Loucy (cell line): ENCODE measurements around the gene HECTD3.

ENCODE experiments used
- H2AFZ ChIP-seq: fragments of 200-600 bp; sonication (generic); 2 replicates; pipeline ENCODE4 v1.6.0; 2016; ENCODE audit warnings: antibody characterized with exemption, mild to moderate bottlenecking, low read length, moderate library complexity
- H3F3A ChIP-seq: fragments of 200-600 bp; 2 replicates; pipeline ENCODE4 v1.6.0; 2016; ENCODE audit warnings: antibody characterized with exemption, low read depth, mild to moderate bottlenecking
- H3K27me3 ChIP-seq: fragments of 200-600 bp; sonication (generic); 2 replicates; pipeline ENCODE4 v1.6.1; 2014; ENCODE audit warnings: low read length, mild to moderate bottlenecking; ENCODE audit not compliant: insufficient read depth, poor library complexity, severe bottlenecking
- H3K36me3 ChIP-seq: fragments of 200-600 bp; sonication (generic); 2 replicates; pipeline ENCODE4 v1.6.1; 2016; ENCODE audit warnings: low read length; ENCODE audit not compliant: insufficient read depth
- H3K4me1 ChIP-seq: fragments of 200-600 bp; sonication (generic); 2 replicates; pipeline ENCODE4 v1.5.1; 2014; ENCODE audit warnings: low read length, mild to moderate bottlenecking; ENCODE audit not compliant: insufficient read depth, poor library complexity, severe bottlenecking
- H3K4me2 ChIP-seq: fragments of 200-600 bp; sonication (generic); 2 replicates; pipeline ENCODE4 v1.6.0; 2014; ENCODE audit warnings: antibody characterized with exemption, low read length, low read depth, mild to moderate bottlenecking; ENCODE audit not compliant: poor library complexity, severe bottlenecking
- H3K4me3 ChIP-seq: fragments of 200-600 bp; sonication (generic); 2 replicates; pipeline ENCODE4 v1.5.1; 2014; ENCODE audit warnings: low read length, mild to moderate bottlenecking, mixed read lengths; ENCODE audit not compliant: poor library complexity, severe bottlenecking
- H3K79me2 ChIP-seq: fragments of 200-600 bp; sonication (generic); 2 replicates; pipeline ENCODE4 v1.6.1; 2014; ENCODE audit warnings: low read length; ENCODE audit not compliant: insufficient read depth
- H3K9ac ChIP-seq: fragments of 200-600 bp; sonication (generic); 2 replicates; pipeline ENCODE4 v1.6.0; 2014; ENCODE audit warnings: mild to moderate bottlenecking, low read depth, low read length, moderate library complexity; ENCODE audit not compliant: poor library complexity, severe bottlenecking
- H3K9me2 ChIP-seq: fragments of 200-600 bp; sonication (generic); replicated peaks from 2 replicates; pipeline ENCODE4 v1.6.1; 2016; ENCODE audit warnings: low read depth, low read length, mixed read lengths
- H3K9me3 ChIP-seq: fragments of 200-600 bp; sonication (generic); 2 replicates; pipeline ENCODE4 v1.6.1; 2014; ENCODE audit warnings: mild to moderate bottlenecking, antibody characterized with exemption, low read length, low read depth; ENCODE audit not compliant: insufficient read depth
- H4K20me1 ChIP-seq: fragments of 200-600 bp; sonication (generic); 2 replicates; pipeline ENCODE4 v1.6.0; 2014; ENCODE audit warnings: antibody characterized with exemption, low read length, mild to moderate bottlenecking; ENCODE audit not compliant: insufficient read depth, poor library complexity, severe bottlenecking
- CTCF ChIP-seq: fragments of 200-600 bp; sonication (generic); conservative IDR thresholded peaks from 2 replicates; pipeline ENCODE4 v1.5.1; 2014; ENCODE audit warnings: mild to moderate bottlenecking, antibody characterized with exemption, low read length
- EZH2phosphoT487 ChIP-seq: fragments of 200-600 bp; IDR thresholded peaks from 2 replicates; pipeline ENCODE4 v1.6.1; 2018; ENCODE audit warnings: antibody characterized with exemption, mild to moderate bottlenecking, moderate library complexity, borderline replicate concordance

The HECTD3 gene

DNA sequence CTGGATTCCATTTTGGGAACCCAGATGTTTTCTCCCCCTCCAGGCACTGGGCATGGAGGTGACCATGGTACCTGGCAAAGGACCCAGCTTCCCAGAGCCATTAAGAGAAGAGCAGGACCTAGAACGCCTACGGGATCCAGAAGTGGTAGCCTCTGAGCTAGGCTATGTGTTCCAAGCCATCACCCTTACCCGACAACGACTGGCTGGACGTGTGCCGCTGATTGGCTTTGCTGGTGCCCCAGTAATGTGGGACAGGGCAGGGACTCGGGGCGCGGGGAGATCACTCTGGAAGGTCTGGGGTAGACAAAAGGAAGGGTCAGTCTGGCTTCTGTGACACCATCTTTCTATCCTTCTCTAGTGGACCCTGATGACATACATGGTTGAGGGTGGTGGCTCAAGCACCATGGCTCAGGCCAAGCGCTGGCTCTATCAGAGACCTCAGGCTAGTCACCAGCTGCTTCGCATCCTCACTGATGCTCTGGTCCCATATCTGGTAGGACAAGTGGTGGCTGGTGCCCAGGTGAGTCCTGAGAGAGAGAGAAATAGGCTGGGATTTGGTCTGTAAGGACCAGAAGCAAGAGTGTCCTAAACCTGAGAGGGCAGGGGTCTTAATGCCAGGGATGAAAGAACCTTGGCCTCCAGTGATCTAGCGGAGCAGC lies 2.6 kb upstream of the HECTD3 start:
- H3K4me2 ChIP-seq = peak overlapping the region; percentile 98
- no peaks in the 10 kb centered on the region for H3K27me3 ChIP-seq
- H3K4me1 ChIP-seq = peaks cover 33% of the 10 kb centered on the region
- H4K20me1 ChIP-seq = no peaks in the 10 kb centered on the region
- H3F3A ChIP-seq = no peaks in the 10 kb centered on the region
- no peaks in the 10 kb centered on the region for H3K9me2 ChIP-seq
- no peaks in the 10 kb centered on the region for H3K9me3 ChIP-seq
- peak overlapping the region; percentile 79 for H3K9ac ChIP-seq
- H3K79me2 ChIP-seq = peaks cover 12% of the 10 kb centered on the region
- TF ChIP-seq CTCF (no peak), EZH2phosphoT487 (no peak)
- H2AFZ ChIP-seq = no peak overlapping the region
- peak overlapping the region; percentile 86 for H3K4me3 ChIP-seq
- H3K36me3 ChIP-seq = no peaks in the 10 kb centered on the region

GRCh38 chr1:45012639-45013278 lies 1.6 kb upstream of the HECTD3 start:
- peak overlapping the region; percentile 79 for H3K9ac ChIP-seq
- TF ChIP-seq EZH2phosphoT487 = no peak
- no peak for TF ChIP-seq CTCF

DNA sequence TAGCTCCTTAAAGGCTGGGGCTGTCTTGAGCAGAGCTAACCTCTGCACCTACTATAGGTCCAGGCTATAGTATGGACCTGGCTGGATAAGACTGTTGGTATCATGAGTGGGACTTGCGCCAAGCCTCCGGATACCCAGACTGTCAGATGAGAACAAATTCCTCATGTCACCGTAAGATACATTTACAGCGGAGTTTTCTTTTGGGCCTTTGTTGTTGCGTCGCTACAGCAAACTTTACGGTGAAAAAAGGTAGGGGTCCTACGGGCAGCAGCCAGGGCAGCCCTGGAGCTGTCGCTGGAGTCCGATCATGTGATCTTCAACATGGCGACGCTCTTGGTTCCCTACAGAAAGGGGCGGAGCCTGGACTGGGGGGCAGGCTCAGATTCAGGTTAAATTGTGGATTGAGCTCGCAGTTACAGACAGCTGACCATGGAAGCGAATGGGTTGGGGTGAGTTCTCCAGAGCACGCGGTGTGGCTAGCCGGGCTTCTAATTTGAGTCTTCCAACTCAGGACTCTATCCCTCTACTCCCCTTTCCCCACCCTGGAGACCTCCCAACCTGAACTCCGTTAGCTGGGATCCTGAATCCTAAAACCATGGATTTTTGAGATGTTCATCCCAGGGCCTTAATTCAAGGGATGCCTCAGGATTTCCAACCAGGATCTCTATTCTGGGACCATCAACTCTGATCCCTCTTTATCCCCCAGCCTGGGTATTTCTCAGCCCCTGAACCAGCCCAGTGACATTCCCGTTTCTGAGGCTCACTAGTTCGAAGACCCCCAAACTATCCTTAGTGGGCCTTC lies 914 bp upstream of the HECTD3 start, which contains the start of gene UROD:
Gene UROD, plus strand, starts transcription at position 418 of the 802 bp plus-strand sequence. Its CDS starts 12 bp downstream, at position 430.
- Histone ChIP-seq H3K9ac (peak within 1 kb of the TSS; percentile 79), H4K20me1 (no peaks in the 10 kb centered on the region), H3K27me3 (no peaks in the 10 kb centered on the region), H3K9me3 (no peaks in the 10 kb centered on the region), H3K9me2 (no peaks in the 10 kb centered on the region), H3F3A (no peaks in the 10 kb centered on the region), H3K4me3 (peak within 1 kb of the TSS; percentile 86), H3K36me3 (peaks cover 2% of the 10 kb centered on the region; the same call in 1 of the 2 replicates), H2AFZ (peak within 1 kb of the TSS; percentile 98), H3K79me2 (peaks cover 12% of the 10 kb centered on the region), H3K4me2 (peak within 1 kb of the TSS; percentile 98), H3K4me1 (peaks cover 33% of the 10 kb centered on the region)
- no peak for TF ChIP-seq EZH2phosphoT487
- TF ChIP-seq CTCF = no peak

More at GRCh38 chr1:45012639-45013278, 1.6 kb upstream of the HECTD3 start:
- peak overlapping the region; percentile 71 for H2AFZ ChIP-seq
- peaks cover 12% of the 10 kb centered on the region for H3K79me2 ChIP-seq
- H3K4me3 ChIP-seq = peak overlapping the region; percentile 86
- peaks cover 33% of the 10 kb centered on the region for H3K4me1 ChIP-seq
- no peaks in the 10 kb centered on the region for H4K20me1 ChIP-seq
- peak overlapping the region; percentile 98 for H3K4me2 ChIP-seq
- H3K27me3 ChIP-seq = no peaks in the 10 kb centered on the region
- no peaks in the 10 kb centered on the region for H3K36me3 ChIP-seq
- no peaks in the 10 kb centered on the region for H3K9me3 ChIP-seq
- no peaks in the 10 kb centered on the region for H3F3A ChIP-seq
- no peaks in the 10 kb centered on the region for H3K9me2 ChIP-seq
